ENCODE data around the gene MYRF. TPM values are rescaled to one million over a fixed set of nuclear protein-coding genes. Genes with fewer than 3 reads are reported as not detected.

Gene MYRF
- total RNA-seq, 1 donor from 2014 or later: 1.9 TPM

DNA sequence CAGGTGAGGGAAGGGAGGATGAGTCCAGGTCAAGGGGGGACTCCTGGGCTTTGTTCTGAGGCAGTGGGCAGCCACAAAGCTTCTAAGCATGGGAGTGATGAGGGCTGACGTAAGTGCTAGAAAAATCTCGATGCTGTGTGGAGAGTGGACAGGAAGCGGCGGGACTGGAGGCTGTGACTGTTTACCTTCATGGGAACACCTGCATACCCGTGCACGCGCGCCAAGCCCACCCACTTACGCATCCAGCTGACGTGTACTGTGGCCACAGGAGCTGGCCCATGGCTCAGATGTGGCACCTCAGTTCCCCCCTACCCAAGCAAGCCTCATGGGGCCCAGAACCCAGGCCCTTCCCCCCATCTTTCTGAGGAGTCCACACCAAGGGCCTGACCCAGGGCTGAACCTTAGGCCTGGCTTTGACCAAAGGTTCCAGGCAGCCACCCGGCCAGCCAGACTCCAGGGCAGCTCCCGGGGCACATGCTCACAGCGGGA is 14.0 kb downstream of the MYRF start:
- Histone ChIP-seq H3K9ac (no peak overlapping the region), H3K36me3 (no peaks in the 10 kb centered on the region), H3K4me1 (peaks cover 27% of the 10 kb centered on the region), H2AFZ (replicated peaks) (no peak overlapping the region), H3K27me3 (no peaks in the 10 kb centered on the region), H3K4me3 (no peak overlapping the region), H3F3A (ENCODE audit: low read depth) (no peaks in the 10 kb centered on the region), H3K9me3 (ENCODE audit: low read depth) (no peaks in the 10 kb centered on the region), H3K4me2 (no peak overlapping the region), H3K27ac (no peak overlapping the region), H3K79me2 (ENCODE audit: low read depth) (no peaks in the 10 kb centered on the region), H4K20me1 (ENCODE audit: low read depth) (no peaks in the 10 kb centered on the region)
- H3K9me3 Mint-ChIP-seq: no peaks in the 10 kb centered on the region
- H3K27me3 Mint-ChIP-seq (ENCODE audit: insufficient read depth, low read depth): peaks cover 5% of the 10 kb centered on the region
- peak overlapping the region; percentile 79 for H3K27ac Mint-ChIP-seq
- H3K4me1 Mint-ChIP-seq: peaks cover 20% of the 10 kb centered on the region
- H3K4me3 Mint-ChIP-seq: no peak overlapping the region
- no peaks in the 10 kb centered on the region for H3K36me3 Mint-ChIP-seq
- DNase-seq (ENCODE audit: low spot score): no peak
- TF ChIP-seq, protein P1, sequence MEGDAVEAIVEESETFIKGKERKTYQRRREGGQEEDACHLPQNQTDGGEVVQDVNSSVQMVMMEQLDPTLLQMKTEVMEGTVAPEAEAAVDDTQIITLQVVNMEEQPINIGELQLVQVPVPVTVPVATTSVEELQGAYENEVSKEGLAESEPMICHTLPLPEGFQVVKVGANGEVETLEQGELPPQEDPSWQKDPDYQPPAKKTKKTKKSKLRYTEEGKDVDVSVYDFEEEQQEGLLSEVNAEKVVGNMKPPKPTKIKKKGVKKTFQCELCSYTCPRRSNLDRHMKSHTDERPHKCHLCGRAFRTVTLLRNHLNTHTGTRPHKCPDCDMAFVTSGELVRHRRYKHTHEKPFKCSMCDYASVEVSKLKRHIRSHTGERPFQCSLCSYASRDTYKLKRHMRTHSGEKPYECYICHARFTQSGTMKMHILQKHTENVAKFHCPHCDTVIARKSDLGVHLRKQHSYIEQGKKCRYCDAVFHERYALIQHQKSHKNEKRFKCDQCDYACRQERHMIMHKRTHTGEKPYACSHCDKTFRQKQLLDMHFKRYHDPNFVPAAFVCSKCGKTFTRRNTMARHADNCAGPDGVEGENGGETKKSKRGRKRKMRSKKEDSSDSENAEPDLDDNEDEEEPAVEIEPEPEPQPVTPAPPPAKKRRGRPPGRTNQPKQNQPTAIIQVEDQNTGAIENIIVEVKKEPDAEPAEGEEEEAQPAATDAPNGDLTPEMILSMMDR (IDR thresholded peaks at IDR 0.05): no peak
- no peak for TF ChIP-seq EZH2 (IDR thresholded peaks at IDR 0.05)
- TF ChIP-seq EZH2phosphoT487 (IDR thresholded peaks at IDR 0.05): no peak

DNA sequence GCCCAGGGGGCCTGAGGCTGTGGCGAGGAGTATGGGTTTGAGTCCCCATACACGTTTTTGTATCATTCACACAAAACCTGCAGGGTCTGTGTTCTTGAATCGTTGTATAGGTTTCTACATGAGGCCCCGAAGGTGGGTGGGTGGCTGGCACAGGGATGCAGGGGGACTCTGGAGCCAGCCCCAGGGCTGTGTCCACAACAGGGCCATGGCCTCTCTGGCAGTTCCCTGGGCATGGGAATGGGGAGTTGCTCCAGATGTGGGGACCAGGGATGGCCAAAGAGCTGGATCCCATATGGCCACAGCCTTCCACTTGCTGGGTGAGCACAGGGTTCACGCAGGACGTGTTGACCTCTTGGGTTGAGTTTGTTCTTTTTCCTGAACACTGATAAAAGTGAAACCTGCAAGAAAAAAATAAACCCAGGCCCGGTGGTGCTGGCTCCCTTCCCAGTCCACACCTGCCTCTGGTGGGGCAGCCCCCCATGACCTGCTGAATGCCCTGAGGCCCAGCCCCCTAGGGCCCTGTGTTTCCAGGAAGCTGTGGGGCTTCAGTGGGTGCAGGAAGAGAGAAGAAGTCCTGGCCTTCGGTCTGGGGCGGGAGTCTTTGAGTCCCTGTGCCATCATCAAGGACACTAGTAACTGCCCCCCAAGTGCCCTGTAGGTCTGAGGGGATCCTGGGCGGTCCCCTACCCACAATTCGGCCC is 16.1 kb downstream of the MYRF start:
- Histone ChIP-seq H3K4me1 (peaks cover 14% of the 10 kb centered on the region), H3K9ac (no peak overlapping the region)
- H3K4me1 Mint-ChIP-seq: peaks cover 18% of the 10 kb centered on the region

DNA sequence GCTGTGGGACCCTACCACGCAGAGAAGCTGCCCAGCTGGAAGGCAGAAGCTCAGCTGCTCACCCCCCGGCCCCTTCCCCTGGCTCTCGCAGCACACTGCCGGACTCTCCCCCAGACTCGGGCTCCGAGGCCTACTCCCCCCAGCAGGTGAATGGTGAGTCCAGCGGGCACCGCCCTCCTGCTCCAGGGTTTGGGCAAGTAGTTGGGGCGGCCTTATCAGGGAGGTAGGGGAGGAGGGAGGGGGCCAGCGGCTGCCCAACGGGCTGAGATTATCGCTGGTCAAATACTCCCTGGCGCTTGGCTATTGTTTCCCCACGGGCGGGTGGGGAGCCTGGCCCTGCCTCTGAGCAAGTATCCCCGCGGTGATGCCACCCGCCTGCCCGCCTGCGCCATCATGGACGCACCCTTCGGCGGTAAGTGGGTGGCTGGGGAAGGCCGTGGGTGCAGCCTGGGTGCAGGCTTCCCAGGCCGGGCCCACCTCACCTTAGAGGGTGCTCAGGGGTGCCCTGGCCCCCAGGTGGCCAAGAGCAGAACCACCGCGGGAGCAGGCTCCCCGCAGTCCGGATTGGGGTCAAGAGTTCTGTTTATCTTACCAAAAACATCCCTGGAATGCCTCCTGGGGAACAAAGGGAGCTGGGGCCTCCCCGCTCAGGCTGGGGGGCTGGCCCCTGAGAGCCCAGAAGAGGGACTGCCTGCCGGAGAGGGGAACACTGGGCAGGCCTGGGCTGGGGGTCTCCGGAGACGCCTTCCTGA is 16.9 kb downstream of the MYRF start:
- H3K27me3 ChIP-seq: no peaks in the 10 kb centered on the region
- no peaks in the 10 kb centered on the region for H3K36me3 ChIP-seq
- TF ChIP-seq, protein P1 (IDR thresholded peaks at IDR 0.05): peak; percentile 42
- TF ChIP-seq EZH2phosphoT487 (IDR thresholded peaks at IDR 0.05): no peak
- no peaks in the 10 kb centered on the region for H3F3A ChIP-seq (ENCODE audit: low read depth)
- H3K4me1 Mint-ChIP-seq: peaks cover 23% of the 10 kb centered on the region
- no peaks in the 10 kb centered on the region for H4K20me1 ChIP-seq (ENCODE audit: low read depth)
- peaks cover 5% of the 10 kb centered on the region for H3K27me3 Mint-ChIP-seq (ENCODE audit: insufficient read depth, low read depth)
- H3K9me3 ChIP-seq (ENCODE audit: low read depth): no peaks in the 10 kb centered on the region
- peaks cover 14% of the 10 kb centered on the region for H3K4me1 ChIP-seq
- DNase-seq (ENCODE audit: low spot score): peak; percentile 63
- H3K9ac ChIP-seq: peak overlapping the region; percentile 32
- H3K9me3 Mint-ChIP-seq: no peaks in the 10 kb centered on the region
- no peak overlapping the region for H2AFZ ChIP-seq (replicated peaks)
- no peak overlapping the region for H3K4me3 ChIP-seq
- no peaks in the 10 kb centered on the region for H3K36me3 Mint-ChIP-seq
- H3K27ac ChIP-seq: no peak overlapping the region
- no peak overlapping the region for H3K4me3 Mint-ChIP-seq
- H3K4me2 ChIP-seq: peak overlapping the region; percentile 13
- H3K27ac Mint-ChIP-seq: no peak overlapping the region
- H3K79me2 ChIP-seq (ENCODE audit: low read depth): no peaks in the 10 kb centered on the region

More for the DNA sequence above, 16.1 kb downstream of the MYRF start:
- no peaks in the 10 kb centered on the region for H3K36me3 Mint-ChIP-seq
- Histone ChIP-seq H2AFZ (replicated peaks) (no peak overlapping the region), H3K27ac (no peak overlapping the region), H4K20me1 (ENCODE audit: low read depth) (no peaks in the 10 kb centered on the region), H3K36me3 (no peaks in the 10 kb centered on the region), H3K79me2 (ENCODE audit: low read depth) (no peaks in the 10 kb centered on the region), H3K4me2 (no peak overlapping the region), H3K9me3 (ENCODE audit: low read depth) (no peaks in the 10 kb centered on the region), H3K4me3 (no peak overlapping the region), H3K27me3 (no peaks in the 10 kb centered on the region), H3F3A (ENCODE audit: low read depth) (no peaks in the 10 kb centered on the region)
- H3K27me3 Mint-ChIP-seq (ENCODE audit: insufficient read depth, low read depth): peaks cover 5% of the 10 kb centered on the region
- TF ChIP-seq EZH2 (IDR thresholded peaks at IDR 0.05) (no peak), EZH2phosphoT487 (IDR thresholded peaks at IDR 0.05) (no peak)
- TF ChIP-seq, protein P1 (IDR thresholded peaks at IDR 0.05): no peak
- no peak for DNase-seq (ENCODE audit: low spot score)
- H3K9me3 Mint-ChIP-seq: no peaks in the 10 kb centered on the region
- H3K27ac Mint-ChIP-seq: peak overlapping the region; percentile 93
- H3K4me3 Mint-ChIP-seq: no peak overlapping the region

All from neural progenitor cell (in vitro differentiated cells).